H1 (cell line): ENCODE results near the gene ERMARD. TPM values are rescaled to one million over a fixed set of nuclear protein-coding genes. Genes with fewer than 3 reads are reported as not detected.

ENCODE experiments used
- CTCF ChIA-PET: fragments of 300-600 bp; sonication (Branson Sonifier 250); formaldehyde crosslinking; loops from one replicate; lab custom pipeline; 2021; ENCODE audit not compliant: partially characterized antibody; lab: Charles Lee
- POLR2A ChIA-PET: fragments of 300-600 bp; sonication (Branson Sonifier 250); formaldehyde crosslinking; loops from one replicate; lab custom pipeline; 2021; ENCODE audit warnings: inconsistent platforms; ENCODE audit not compliant: partially characterized antibody; lab: Charles Lee
- DNase-seq, 2 experiments: peaks; one replicate each; pipeline versions ENCODE4 v3.0.0 to v3.0.0-alpha.2; 2010 to 2022; ENCODE audit warnings: low spot score in 2 of 2, low read depth in 1 of 2, mixed read lengths in 1 of 2
- FAIRE-seq: peaks from 2 replicates; lab custom pipeline; 2011; peaks lifted over from hg19 to GRCh38; lab: Jason Lieb, UNC
- H2AFZ ChIP-seq: 2 replicates; pipeline ENCODE4 v1.8.1; 2012; ENCODE audit warnings: low read length, inconsistent platforms
- H2AK5ac ChIP-seq: 2 replicates; pipeline ENCODE4 v1.6.1; 2013; ENCODE audit warnings: low read depth, low read length
- H2BK120ac ChIP-seq: replicated peaks from 2 replicates; pipeline ENCODE3; 2013; ENCODE audit warnings: low read depth, low read length, inconsistent platforms
- H2BK12ac ChIP-seq: 2 replicates; pipeline ENCODE4 v1.6.1; 2013; ENCODE audit warnings: low read depth, low read length
- H2BK15ac ChIP-seq: 2 replicates; pipeline ENCODE4 v1.6.1; 2013; ENCODE audit warnings: low read length
- H2BK20ac ChIP-seq: 2 replicates; pipeline ENCODE4 v1.6.1; 2013; ENCODE audit warnings: low read length
- H2BK5ac ChIP-seq: 2 replicates; pipeline ENCODE4 v1.6.1; 2013; ENCODE audit warnings: low read depth, low read length
- H3K14ac ChIP-seq: 2 replicates; pipeline ENCODE4 v1.6.1; 2013; ENCODE audit warnings: inconsistent platforms; ENCODE audit not compliant: insufficient read length
- H3K18ac ChIP-seq: 2 replicates; pipeline ENCODE4 v1.6.1; 2013; ENCODE audit warnings: low read length; ENCODE audit errors: extremely low read depth
- H3K23ac ChIP-seq: 2 replicates; pipeline ENCODE4 v1.6.1; 2013; ENCODE audit warnings: inconsistent platforms; ENCODE audit not compliant: insufficient read length
- H3K23me2 ChIP-seq: 2 replicates; pipeline ENCODE4 v1.6.1; 2013; ENCODE audit warnings: low read depth, low read length
- H3K27ac ChIP-seq: 2 replicates; pipeline ENCODE4 v1.6.1; 2011; ENCODE audit warnings: low read depth, low read length, inconsistent platforms
- H3K27me3 ChIP-seq, 4 experiments: replicated peaks in 1 of 4; 1 replicate in 1 of 4; 2 replicates in 3 of 4; pipeline versions ENCODE4 v1.6.1 to v1.8.1; 2011 to 2013; ENCODE audit warnings: low read length in 3 of 4, mild to moderate bottlenecking in 3 of 4, inconsistent platforms in 2 of 4, mixed read lengths in 2 of 4, moderate library complexity in 1 of 4; ENCODE audit not compliant: control insufficient read depth in 3 of 4, insufficient read depth in 3 of 4; ENCODE audit errors: extremely low read depth in 1 of 4
- H3K36me3 ChIP-seq, 4 experiments: 2 replicates each; pipeline versions ENCODE4 v1.6.1 to v1.8.1; 2011 to 2013; ENCODE audit warnings: mild to moderate bottlenecking in 4 of 4, low read length in 3 of 4, moderate library complexity in 2 of 4, control low read depth in 1 of 4, inconsistent platforms in 1 of 4; ENCODE audit not compliant: insufficient read depth in 4 of 4, control insufficient read depth in 2 of 4
- H3K4ac ChIP-seq: replicated peaks from 2 replicates; pipeline ENCODE3; 2013; ENCODE audit warnings: low read length, low read depth, mixed read lengths, inconsistent platforms; ENCODE audit not compliant: insufficient read length
- H3K4me1 ChIP-seq, 4 experiments: replicated peaks in 1 of 4; 1 replicate in 1 of 4; 2 replicates in 3 of 4; pipeline versions ENCODE4 v1.6.1 to v1.8.1; 2011 to 2013; ENCODE audit warnings: low read length in 3 of 4, inconsistent platforms in 2 of 4, mixed read lengths in 1 of 4; ENCODE audit not compliant: insufficient read depth in 4 of 4, control insufficient read depth in 3 of 4
- H3K4me2 ChIP-seq, 2 experiments: 2 replicates each; pipeline versions ENCODE4 v1.6.1 to v1.8.1; 2011 to 2013; ENCODE audit warnings: low read depth in 2 of 2, low read length in 2 of 2, control low read depth in 1 of 2, inconsistent platforms in 1 of 2, mild to moderate bottlenecking in 1 of 2; ENCODE audit not compliant: insufficient read depth in 1 of 2
- H3K4me3 ChIP-seq, 4 experiments: fragments of 200-600, 300-600 bp in 1 of 4; sonication (generic), shearing (Covaris generic), sonication (Bioruptor Twin) in 1 of 4; 2 replicates each; pipeline versions ENCODE4 v1.5.1 to v1.8.1; 2011 to 2016; ENCODE audit warnings: low read length in 4 of 4, low read depth in 3 of 4, control low read depth in 2 of 4, inconsistent platforms in 2 of 4, mild to moderate bottlenecking in 2 of 4, mixed read lengths in 1 of 4, moderate library complexity in 1 of 4; ENCODE audit not compliant: insufficient read depth in 2 of 4; ENCODE audit errors: extremely low read depth in 1 of 4
- H3K56ac ChIP-seq: replicated peaks from 2 replicates; pipeline ENCODE3; 2013; ENCODE audit warnings: low read depth, mild to moderate bottlenecking, mixed read lengths, low read length, inconsistent platforms; ENCODE audit not compliant: insufficient read length
- H3K79me1 ChIP-seq: 2 replicates; pipeline ENCODE4 v1.6.1; 2013; ENCODE audit warnings: low read depth, low read length, control low read depth
- H3K79me2 ChIP-seq, 2 experiments: 2 replicates each; pipeline versions ENCODE4 v1.6.1 to v1.8.1; 2012 to 2013; ENCODE audit warnings: low read length in 2 of 2, mild to moderate bottlenecking in 2 of 2, inconsistent platforms in 1 of 2; ENCODE audit not compliant: insufficient read depth in 2 of 2, control insufficient read depth in 1 of 2
- H3K9ac ChIP-seq, 4 experiments: replicated peaks in 1 of 4; 1 replicate in 1 of 4; 2 replicates in 3 of 4; pipeline versions ENCODE4 v1.6.1 to v1.8.1; 2011 to 2013; ENCODE audit warnings: low read depth in 3 of 4, low read length in 3 of 4, control low read depth in 2 of 4, mild to moderate bottlenecking in 2 of 4, moderate library complexity in 2 of 4, inconsistent platforms in 1 of 4; ENCODE audit errors: extremely low read depth in 1 of 4
- H3K9me3 ChIP-seq, 2 experiments: 2 replicates each; pipeline versions ENCODE4 v1.6.1 to v1.8.1; 2012 to 2013; ENCODE audit warnings: mild to moderate bottlenecking in 2 of 2, moderate library complexity in 2 of 2, control low read depth in 1 of 2, inconsistent platforms in 1 of 2, low read depth in 1 of 2, low read length in 1 of 2, mixed read lengths in 1 of 2; ENCODE audit not compliant: insufficient read depth in 2 of 2
- H4K20me1 ChIP-seq, 2 experiments: replicated peaks in 1 of 2; 2 replicates each; pipeline versions ENCODE3 to v1.8.1; 2011 to 2013; ENCODE audit warnings: inconsistent platforms in 2 of 2, low read length in 2 of 2, mild to moderate bottlenecking in 1 of 2; ENCODE audit not compliant: insufficient read depth in 2 of 2, control insufficient read depth in 1 of 2
- H4K5ac ChIP-seq: 2 replicates; pipeline ENCODE4 v1.6.1; 2013; ENCODE audit warnings: low read length, low read depth, mixed read lengths, inconsistent platforms; ENCODE audit not compliant: insufficient read length
- H4K8ac ChIP-seq: 2 replicates; pipeline ENCODE4 v1.8.0; 2013; ENCODE audit warnings: mild to moderate bottlenecking, moderate library complexity, low read length, inconsistent platforms; ENCODE audit not compliant: insufficient read depth; ENCODE audit errors: extremely low read depth
- H4K91ac ChIP-seq: replicated peaks from 2 replicates; pipeline ENCODE3; 2013; ENCODE audit warnings: low read length, mixed read lengths, inconsistent platforms; ENCODE audit not compliant: insufficient read length
- CTCF ChIP-seq, 3 experiments: IDR thresholded peaks; 1 replicate in 2 of 3; 2 replicates in 1 of 3; pipeline versions ENCODE4 v1.5.1 to v1.6.1; 2011; ENCODE audit warnings: low read length in 3 of 3, mild to moderate bottlenecking in 3 of 3, inconsistent platforms in 2 of 3, low read depth in 1 of 3, moderate library complexity in 1 of 3; ENCODE audit not compliant: insufficient read depth in 1 of 3; ENCODE audit errors: control extremely low read depth in 1 of 3
- EZH2 ChIP-seq: fragments of 200-600 bp; sonication (generic); IDR thresholded peaks from 2 replicates; pipeline ENCODE4 v1.7.1; 2012; ENCODE audit warnings: low read depth, mild to moderate bottlenecking, moderate library complexity, low read length, inconsistent platforms; ENCODE audit not compliant: severe bottlenecking
- FOSL1 ChIP-seq: IDR thresholded peaks from 2 replicates; pipeline ENCODE4 v1.6.1; 2011; ENCODE audit warnings: mild to moderate bottlenecking, low read depth, low read length, moderate library complexity; ENCODE audit not compliant: insufficient read depth
- GTF2F1 ChIP-seq: IDR thresholded peaks from 2 replicates; pipeline ENCODE4 v1.6.1; 2012; ENCODE audit warnings: low read depth, low read length, improper control_type of control experiment, borderline replicate concordance
- HDAC6 ChIP-seq: IDR thresholded peaks from one replicate; pipeline ENCODE4 v1.7.1; 2012; ENCODE audit warnings: low read depth, mild to moderate bottlenecking, inconsistent platforms, low read length, moderate library complexity
- JUN ChIP-seq: IDR thresholded peaks from 2 replicates; pipeline ENCODE4 v1.6.1; 2011; ENCODE audit warnings: low read depth, mild to moderate bottlenecking, improper control_type of control experiment, low read length
- RBBP5 ChIP-seq: IDR thresholded peaks from 2 replicates; pipeline ENCODE4 v1.7.1; 2012; ENCODE audit warnings: low read depth, mild to moderate bottlenecking, inconsistent platforms, low read length, moderate library complexity, borderline replicate concordance
- SP1 ChIP-seq: IDR thresholded peaks from 2 replicates; pipeline ENCODE4 v1.6.1; 2011; ENCODE audit warnings: low read depth, low read length
- SRF ChIP-seq: IDR thresholded peaks from 2 replicates; pipeline ENCODE4 v1.6.1; 2011; ENCODE audit warnings: mild to moderate bottlenecking, low read depth, low read length, moderate library complexity
- TAF1 ChIP-seq: IDR thresholded peaks from 2 replicates; pipeline ENCODE4 v1.6.1; 2011; ENCODE audit warnings: mild to moderate bottlenecking, low read depth, low read length
- TBP ChIP-seq: IDR thresholded peaks from 2 replicates; pipeline ENCODE4 v1.6.1; 2011; ENCODE audit warnings: low read depth, low read length, improper control_type of control experiment
- ZNF274 ChIP-seq: IDR thresholded peaks from 2 replicates; pipeline ENCODE4 v1.7.0; 2012; ENCODE audit warnings: low read length, borderline replicate concordance; ENCODE audit errors: extremely low read depth
- WGBS, 2 experiments: shearing (Covaris generic) in 1 of 2; methylation state at CpG; one replicate each; pipeline versions ENCODE4 v1.1.6 to v1.1.7; 2013 to 2015; ENCODE audit warnings: low lambda C conversion rate in 2 of 2, mixed read lengths in 2 of 2, inconsistent platforms in 1 of 2, low coverage in 1 of 2, missing lambda C conversion rate in 1 of 2; ENCODE audit not compliant: insufficient replicate concordance in 2 of 2, insufficient coverage in 1 of 2, insufficient read length in 1 of 2; ENCODE audit errors: extremely low coverage in 1 of 2, missing lambda C conversion rate in 1 of 2; 5-methylcytosine and 5-hydroxymethylcytosine counted together
- polyA plus RNA-seq, 7 experiments: library from polyadenylated mRNA; depleted of rRNA in 3 of 7; stranded (reverse) in 5 of 7; unstranded in 2 of 7; fragments of >200 nt in 5 of 7; fragments of 200-250 nt in 2 of 7; gene quantifications; 1 replicate in 5 of 7; 2 replicates in 1 of 7; 4 replicates in 1 of 7; pipeline versions ENCODE4 v1.2.1 to v1.2.3, GENCODE V29; 2011 to 2013; ENCODE audit warnings: missing spikeins in 2 of 7, mixed read lengths in 2 of 7
- total RNA-seq: library from RNA; stranded (reverse); fragmentation: NEBNext Ultra II Directional; extraction: Animal tissue kit (Norgen Biotek cat#: 25700); gene quantifications from 2 replicates; pipeline ENCODE4 v1.2.1, GENCODE V29; 2021

ERMARD gene
- total and polyA plus RNA-seq, 2 of the 8 experiments (the other 6 are each of a cell fraction or from before 2014, with no cell fraction given), result 12.2 to 25.6 TPM

GRCh38 chr6:169763881-169764280, 12.5 kb downstream of the ERMARD start:
- Histone ChIP-seq H3K4me1 (no peaks in the 10 kb centered on the region), H3K9ac (no peak overlapping the region), H4K5ac (no peak overlapping the region), H4K91ac (no peak overlapping the region), H2BK12ac (no peak overlapping the region), H3K4me2 (no peak overlapping the region), H2BK15ac (no peak overlapping the region), H3K27ac (no peak overlapping the region), H2BK20ac (no peak overlapping the region), H3K56ac (no peak overlapping the region), H3K18ac (no peak overlapping the region), H4K8ac (no peak overlapping the region), H3K4me3 (no peak overlapping the region), H2BK5ac (no peak overlapping the region), H3K36me3 (peaks cover 0 to 8% (median 3%) of the 10 kb centered on the region in 4 experiments; a peak in 3 of 8 replicates), H4K20me1 (peaks cover 2 to 3% of the 10 kb centered on the region in 2 experiments), H3K9me3 (no peaks in the 10 kb centered on the region), H3K23me2 (peaks cover 2% of the 10 kb centered on the region; the same call in 1 of the 2 replicates), H3K14ac (no peak overlapping the region), H3K23ac (no peak overlapping the region), H2BK120ac (no peak overlapping the region), H3K4ac (no peak overlapping the region), H3K79me1 (no peaks in the 10 kb centered on the region), H3K79me2 (no peaks in the 10 kb centered on the region; a peak in 1 of 4 replicates), H3K27me3 (no peaks in the 10 kb centered on the region), H2AFZ (no peak overlapping the region), H2AK5ac (no peak overlapping the region)
- CTCF ChIA-PET, result interaction anchor here (0.6 to 1.7 kb wide), 4 partner anchors 9 to 96 kb away, joined by 3 to 6 read pairs (median 3); no protein-coding TSS in a partner anchor
- WGBS, 2 experiments, result 92% methylated on average over 10 of the region's 10 CpGs; no CpG with 5 or more reads in 1 of the 2 experiments
- DNase-seq (no peak), FAIRE-seq (no peak)
- POLR2A ChIA-PET, result interaction anchor here (1.6 to 2.6 kb wide), 3 partner anchors 10 to 39 kb away, joined by 5 to 12 read pairs (median 6); partner anchors contain the start of genes DYNLT2, ERMARD and PHF10
- TF ChIP-seq EZH2 (no peak), FOSL1 (no peak), SRF (no peak), CTCF (IDR thresholded peaks at IDR 0.05; ENCODE audit: control extremely low read depth in 1 of 3, insufficient read depth in 1 of 3, low read depth in 1 of 3, low read length in 3 of 3) (no peak), ZNF274 (no peak), SP1 (no peak), JUN (no peak), HDAC6 (no peak), TAF1 (no peak), GTF2F1 (no peak), TBP (no peak), RBBP5 (no peak)
